AG04450 (cell line): ENCODE data around the gene NRROS. TPM values are rescaled to one million over a fixed set of nuclear protein-coding genes. Genes with fewer than 3 reads are reported as not detected.

Source experiments
- CTCF ChIA-PET: fragments of 300-600, 350-600 bp; formaldehyde crosslinking; extraction: SDS; loops from one replicate; lab custom pipeline; 2022; ENCODE audit warnings: antibody characterized with exemption, inconsistent platforms; lab: Charles Lee
- POLR2A ChIA-PET: fragments of 350-600 bp; formaldehyde crosslinking; extraction: SDS; loops from one replicate; lab custom pipeline; 2021; ENCODE audit warnings: antibody characterized with exemption, inconsistent platforms; lab: Yijun Ruan, JAX
- DNase-seq: peaks from one replicate; pipeline ENCODE4 v3.0.0-alpha.2; 2011; ENCODE audit warnings: low read depth, low spot score
- H3K27ac ChIP-seq: one replicate; pipeline ENCODE4 v1.5.1; 2012; ENCODE audit warnings: low read depth, low read length, control low read depth
- H3K27me3 ChIP-seq: one replicate; pipeline ENCODE4 v1.6.0; 2012; ENCODE audit warnings: low read length; ENCODE audit not compliant: control insufficient read depth, insufficient read depth
- H3K4me3 ChIP-seq: 2 replicates; pipeline ENCODE4 v1.5.1; 2011; ENCODE audit warnings: mild to moderate bottlenecking, low read depth, low read length, control low read depth
- H3K9me3 ChIP-seq: 2 replicates; pipeline ENCODE4 v1.5.1; 2012; ENCODE audit warnings: low read length; ENCODE audit not compliant: control insufficient read depth, insufficient read depth
- CTCF ChIP-seq: IDR thresholded peaks from 2 replicates; pipeline ENCODE4 v1.5.1; 2011; ENCODE audit warnings: low read depth, low read length, control low read depth, inconsistent platforms
- polyA plus RNA-seq: library from polyadenylated mRNA; depleted of rRNA; stranded (reverse); fragments of >200 nt; gene quantifications from 2 replicates; pipeline ENCODE4 v1.2.3, GENCODE V29; 2011; rRNA removed
- small RNA-seq: library from RNA; depleted of rRNA; stranded (forward); fragments of <200 nt; gene quantifications from one replicate; pipeline ENCODE3, GENCODE V24; 2012; ENCODE audit warnings: low read depth; ENCODE audit not compliant: insufficient read length

Gene NRROS
- polyA plus RNA-seq, 1 experiment: 0.11 TPM

GRCh38 chr3:196706327-196706726 is 66.8 kb downstream of the NRROS start:
- ChIA-PET POLR2A (no interaction called here), CTCF (interaction anchor here (2.2 kb wide), 1 partner anchor 21 kb away, joined by 5 read pairs; no protein-coding TSS in a partner anchor)
- Histone ChIP-seq H3K4me3 (no peak overlapping the region), H3K27ac (no peak overlapping the region), H3K9me3 (no peaks in the 10 kb centered on the region), H3K27me3 (no peaks in the 10 kb centered on the region)
- DNase-seq: no peak
- TF ChIP-seq CTCF: no peak

- ChIA-PET POLR2A (no interaction called here), CTCF (interaction anchor here (2.2 kb wide), 1 partner anchor 22 kb away, joined by 5 read pairs; no protein-coding TSS in a partner anchor)
- no peak for DNase-seq
- Histone ChIP-seq H3K4me3 (no peak overlapping the region), H3K27me3 (no peaks in the 10 kb centered on the region), H3K27ac (no peak overlapping the region), H3K9me3 (no peaks in the 10 kb centered on the region)
- no peak for TF ChIP-seq CTCF
Observed at GRCh38 chr3:196706731-196707130, 67.2 kb downstream of the NRROS start.

- Histone ChIP-seq H3K27ac (no peak overlapping the region), H3K9me3 (peaks cover 2% of the 10 kb centered on the region; the same call in 1 of the 2 replicates), H3K4me3 (no peak overlapping the region), H3K27me3 (no peaks in the 10 kb centered on the region)
- ChIA-PET POLR2A (no interaction called here), CTCF (interaction anchor here (1.7 to 2.2 kb wide), 2 partner anchors 23 to 98 kb away, joined by 4 to 5 read pairs; no protein-coding TSS in a partner anchor)
- DNase-seq: no peak
- TF ChIP-seq CTCF: no peak
Observed at GRCh38 chr3:196707566-196707965, 68.1 kb downstream of the NRROS start.

GRCh38 chr3:196708467-196708866 is 69.0 kb downstream of the NRROS start:
- Histone ChIP-seq H3K4me3 (no peak overlapping the region), H3K27me3 (no peaks in the 10 kb centered on the region), H3K9me3 (peaks cover 2% of the 10 kb centered on the region; the same call in 1 of the 2 replicates), H3K27ac (no peak overlapping the region)
- no peak for TF ChIP-seq CTCF
- DNase-seq: no peak
- CTCF ChIA-PET: interaction anchor here (1.7 kb wide), 1 partner anchor 99 kb away, joined by 4 read pairs; no protein-coding TSS in a partner anchor
- POLR2A ChIA-PET: no interaction called here

Small RNAs within 50 kb of the gene (small RNA-seq; reads per million reads assigned to genes)
- not detected for gene RNU6-646P

Other genes with a start within 250 kb of the NRROS start
- 20.6 and 28.6 TPM in 2 replicates for gene UBXN7, start 207.3 kb upstream of the NRROS start, polyA plus RNA-seq
- gene RNF168, start 135.9 kb upstream of the NRROS start, polyA plus RNA-seq: 4.1 and 5.6 TPM in 2 replicates
- gene SMCO1, start 124.3 kb upstream of the NRROS start, polyA plus RNA-seq: not detected in 2 replicates
- 6.2 and 6.8 TPM in 2 replicates for gene WDR53, start 71.1 kb upstream of the NRROS start, polyA plus RNA-seq
- gene FBXO45, start 71.0 kb upstream of the NRROS start, polyA plus RNA-seq: 6.5 and 10.2 TPM in 2 replicates
- 2.0 and 3.4 TPM in 2 replicates for gene CEP19, start 72.6 kb downstream of the NRROS start, polyA plus RNA-seq
- gene PIGX, start 72.7 kb downstream of the NRROS start, polyA plus RNA-seq: 8.5 and 12.7 TPM in 2 replicates
- gene PAK2, start 100.2 kb downstream of the NRROS start, polyA plus RNA-seq: 51.0 and 52.2 TPM in 2 replicates
- 18.0 and 18.3 TPM in 2 replicates for gene SENP5, start 228.2 kb downstream of the NRROS start, polyA plus RNA-seq